ENCODE data around the gene TDP1. TPM values are rescaled to one million over a fixed set of nuclear protein-coding genes. Genes with fewer than 3 reads are reported as not detected.

The TDP1 gene
- total and polyA plus RNA-seq, 9 of the 15 experiments (the other 6 are each of a cell fraction or from before 2014, with no cell fraction given) = 21.4 to 41.6 (median 32.3) TPM

GRCh38 chr14:89954070-89955021, 1.4 kb upstream of the TDP1 start, which contains the start of gene EFCAB11 (continued):
- TF ChIP-seq MTF1 (CRISPR knock-in tag; IDR thresholded peaks at IDR 0.05; ENCODE audit: borderline replicate concordance) (no peak), ZBTB11 (CRISPR knock-in tag; IDR thresholded peaks at IDR 0.05) (peak; percentile 49 to 89 (median 57); a peak in 5 of 6 replicates), IFI16 (CRISPR knock-in tag; IDR thresholded peaks at IDR 0.05) (no peak), GATAD2B (IDR thresholded peaks at IDR 0.05; ENCODE audit: borderline replicate concordance) (no peak), TEAD4 (IDR thresholded peaks at IDR 0.05; ENCODE audit: low read length) (no peak), TEAD4 (CRISPR knock-in tag; IDR thresholded peaks at IDR 0.05; ENCODE audit: borderline replicate concordance) (no peak), ZBTB12 (CRISPR knock-in tag; IDR thresholded peaks at IDR 0.05) (no peak), FOXJ2 (tag; IDR thresholded peaks at IDR 0.05) (peak; percentile 95), USF1 (CRISPR knock-in tag; IDR thresholded peaks at IDR 0.05) (no peak), MYNN (IDR thresholded peaks at IDR 0.05) (no peak), MYNN (CRISPR knock-in tag; IDR thresholded peaks at IDR 0.05) (no peak), IRF9 (tag; IDR thresholded peaks at IDR 0.05) (no peak), NFYB (IDR thresholded peaks at IDR 0.05; ENCODE audit: extremely low read depth, insufficient read length) (peak; percentile 50), SIX5 (IDR thresholded peaks at IDR 0.05; ENCODE audit: borderline replicate concordance in 1 of 2, insufficient read depth in 1 of 2, low read depth in 1 of 2, low read length in 2 of 2) (no peak), PREB (CRISPR knock-in tag; IDR thresholded peaks at IDR 0.05) (no peak), FIP1L1 (IDR thresholded peaks at IDR 0.05; ENCODE audit: low read depth, low read length, poor library complexity, severe bottlenecking) (no peak), ATF1 (CRISPR knock-in tag; IDR thresholded peaks at IDR 0.05) (no peak), ATF1 (tag; IDR thresholded peaks at IDR 0.05) (peak; percentile 74), NR2F6 (CRISPR knock-in tag; IDR thresholded peaks at IDR 0.05) (no peak), KLF13 (tag; IDR thresholded peaks at IDR 0.05; ENCODE audit: borderline replicate concordance, low read depth) (peak; percentile 98)
